ENCODE measurements around the gene TMEM117. TPM values are rescaled to one million over a fixed set of nuclear protein-coding genes. Genes with fewer than 3 reads are reported as not detected.
"Not testable (repeated sequence)": the region's sequence is repeated elsewhere in the genome, so short reads cannot be mapped to it uniquely, and the experiment has no call there.

The TMEM117 gene
- total and polyA plus RNA-seq, 8 donors = 1.8 to 6.1 (median 4.0) TPM

DNA sequence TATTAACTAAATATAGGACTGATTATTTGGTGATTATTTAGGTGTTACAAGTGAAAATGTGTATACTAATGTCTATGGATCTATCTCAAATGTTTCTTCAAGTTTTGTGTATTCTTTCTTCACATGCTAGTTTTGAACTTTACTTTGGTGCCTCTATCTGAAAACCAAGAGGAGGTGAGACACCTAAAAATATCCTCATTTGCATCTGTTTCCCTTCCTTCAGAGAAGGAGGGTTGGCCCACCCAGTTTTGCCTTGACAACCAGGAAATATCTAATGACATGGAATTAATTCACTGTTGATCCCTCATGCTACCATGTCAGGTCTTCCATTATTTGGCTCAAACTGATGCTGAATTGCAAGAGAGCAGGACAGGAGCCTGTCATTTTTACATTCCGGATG lies 539.8 kb downstream of the TMEM117 start:
- Histone ChIP-seq H3K4me1 (no peaks in the 10 kb centered on the region), H3K9me3 (no peaks in the 10 kb centered on the region), H3K36me3 (no peaks in the 10 kb centered on the region), H3K27me3 (no peaks in the 10 kb centered on the region), H3K27ac (no peak overlapping the region), H3K4me3 (no peak overlapping the region)
- ATAC-seq (no peak), FAIRE-seq (no peak), DNase-seq (no peak)
- no peak for TF ChIP-seq CTCF (IDR thresholded peaks at IDR 0.05)
- 90 to 94% methylated on average over 1 of the region's 1 CpG for WGBS, 2 donors
- intact Hi-C loops (cut with DNase I) = no loop called here

GRCh38 chr12:44377443-44378187 lies 541.7 kb downstream of the TMEM117 start:
- no peaks in the 10 kb centered on the region for H3K9me3 ChIP-seq
- 89 to 92% methylated on average over 5 of the region's 5 CpGs for WGBS, 2 donors
- no peak for FAIRE-seq

DNA sequence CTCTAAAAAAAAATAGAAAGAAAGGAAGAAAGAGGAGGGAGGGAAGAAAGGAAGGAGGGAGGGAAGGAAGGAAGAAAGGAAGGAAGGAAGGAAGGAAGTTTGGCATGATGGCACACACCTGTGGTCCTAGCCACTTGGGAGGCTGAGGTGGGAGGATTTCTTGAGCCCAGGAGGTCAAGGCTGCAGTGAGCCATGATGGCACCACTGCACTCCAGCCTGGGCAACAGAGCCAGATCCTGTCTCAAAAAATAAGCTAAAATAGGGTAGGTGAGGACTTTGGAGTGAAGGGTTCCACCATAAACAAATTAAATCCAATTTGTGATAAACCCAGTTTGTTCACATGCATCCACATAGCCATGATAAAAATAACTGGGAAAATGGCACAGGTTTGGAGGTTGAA lies 543.2 kb downstream of the TMEM117 start:
- H3K36me3 ChIP-seq; H3K27me3 ChIP-seq; intact Hi-C loops (cut with DNase I); H3K4me3 ChIP-seq; H3K9me3 ChIP-seq; H3K4me1 ChIP-seq; DNase-seq; H3K27ac ChIP-seq; ATAC-seq; FAIRE-seq: not testable (repeated sequence)

More at GRCh38 chr12:44377443-44378187, 541.7 kb downstream of the TMEM117 start:
- Histone ChIP-seq H3K4me1 (no peaks in the 10 kb centered on the region), H3K27me3 (no peaks in the 10 kb centered on the region), H3K36me3 (no peaks in the 10 kb centered on the region), H3K27ac (no peak overlapping the region), H3K4me3 (no peak overlapping the region)
- DNase-seq (no peak), ATAC-seq (no peak)
- intact Hi-C loops (cut with DNase I) = no loop called here
- no peak for TF ChIP-seq CTCF (IDR thresholded peaks at IDR 0.05)

GRCh38 chr12:44379831-44380230 lies 544.0 kb downstream of the TMEM117 start:
- no peak for FAIRE-seq
- Histone ChIP-seq H3K4me1 (no peaks in the 10 kb centered on the region), H3K27ac (no peak overlapping the region), H3K27me3 (no peaks in the 10 kb centered on the region), H3K9me3 (no peaks in the 10 kb centered on the region), H3K36me3 (no peaks in the 10 kb centered on the region), H3K4me3 (no peak overlapping the region)
- no peak for DNase-seq
- intact Hi-C loops (cut with DNase I) = no loop called here
- WGBS, 2 donors = 62 to 70% methylated on average over 3 of the region's 3 CpGs
- no peak for TF ChIP-seq CTCF (IDR thresholded peaks at IDR 0.05)
- no peak for ATAC-seq

DNA sequence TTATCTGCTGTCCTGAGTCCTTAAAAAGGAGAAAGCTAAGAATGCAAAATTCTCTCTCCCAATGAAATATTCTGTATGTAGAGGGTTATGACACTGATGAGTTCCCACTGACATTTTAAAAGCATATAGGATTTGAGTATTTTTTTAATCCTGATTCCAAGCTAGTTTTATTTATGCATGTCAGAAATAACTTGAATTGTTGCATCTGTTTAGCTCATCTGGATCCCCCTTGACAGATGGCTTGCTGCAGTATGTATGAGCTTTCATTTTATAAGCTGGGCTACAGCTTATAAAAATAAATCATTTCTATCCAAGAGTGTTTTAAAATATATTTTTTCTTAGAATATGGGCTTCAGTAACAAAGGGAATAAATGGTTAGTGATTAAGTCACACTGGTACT lies 545.0 kb downstream of the TMEM117 start:
- FAIRE-seq (no peak), DNase-seq (no peak), ATAC-seq (no peak)
- TF ChIP-seq CTCF (IDR thresholded peaks at IDR 0.05) = no peak
- H3K4me1 ChIP-seq = no peaks in the 10 kb centered on the region
- H3K4me3 ChIP-seq = no peak overlapping the region
- no peaks in the 10 kb centered on the region for H3K9me3 ChIP-seq
- intact Hi-C loops (cut with DNase I) = no loop called here
- H3K27me3 ChIP-seq = no peaks in the 10 kb centered on the region
- H3K27ac ChIP-seq = no peak overlapping the region
- no peaks in the 10 kb centered on the region for H3K36me3 ChIP-seq

All from pancreas (tissue), 10 donors.